SU-DHL-6 (cell line): Measurements from ENCODE around the gene VILL.

Experiments used
- EZH2phosphoT487 ChIP-seq: fragments of 200-600 bp; sonication (generic), shearing (Covaris generic); conservative IDR thresholded peaks from 2 replicates; pipeline ENCODE4 v1.6.1; 2018; ENCODE audit warnings: mild to moderate bottlenecking, antibody characterized with exemption, low read length, moderate library complexity, mixed read lengths
- TF ChIP-seq, protein P1 (sequence below): fragments of 200-600 bp; sonication (generic); IDR thresholded peaks from one replicate; pipeline ENCODE4 v1.5.1; 2017; ENCODE audit warnings: antibody characterized with exemption, mild to moderate bottlenecking, low read length, moderate library complexity; ENCODE audit not compliant: insufficient read depth, poor library complexity, severe bottlenecking

DNA sequence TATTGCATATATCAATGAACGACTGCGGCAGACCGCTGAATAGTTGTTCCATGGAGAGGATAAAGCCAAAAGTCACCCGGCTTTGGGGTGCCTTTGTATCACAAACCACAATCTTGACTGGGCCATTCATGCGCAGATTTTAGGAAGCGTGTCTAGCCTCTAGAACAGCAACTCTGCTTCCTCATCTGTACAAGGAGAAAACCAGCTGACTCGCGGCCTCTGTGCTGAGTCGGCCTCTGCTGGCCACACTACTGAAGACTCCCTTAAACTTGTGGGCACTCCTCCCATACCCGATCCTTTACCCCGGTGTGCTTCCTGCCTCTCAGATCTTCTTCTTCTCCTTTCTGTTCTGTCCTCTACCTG lies 49.3 kb downstream of the VILL start:
- no peak for TF ChIP-seq EZH2phosphoT487
- TF ChIP-seq, protein P1, sequence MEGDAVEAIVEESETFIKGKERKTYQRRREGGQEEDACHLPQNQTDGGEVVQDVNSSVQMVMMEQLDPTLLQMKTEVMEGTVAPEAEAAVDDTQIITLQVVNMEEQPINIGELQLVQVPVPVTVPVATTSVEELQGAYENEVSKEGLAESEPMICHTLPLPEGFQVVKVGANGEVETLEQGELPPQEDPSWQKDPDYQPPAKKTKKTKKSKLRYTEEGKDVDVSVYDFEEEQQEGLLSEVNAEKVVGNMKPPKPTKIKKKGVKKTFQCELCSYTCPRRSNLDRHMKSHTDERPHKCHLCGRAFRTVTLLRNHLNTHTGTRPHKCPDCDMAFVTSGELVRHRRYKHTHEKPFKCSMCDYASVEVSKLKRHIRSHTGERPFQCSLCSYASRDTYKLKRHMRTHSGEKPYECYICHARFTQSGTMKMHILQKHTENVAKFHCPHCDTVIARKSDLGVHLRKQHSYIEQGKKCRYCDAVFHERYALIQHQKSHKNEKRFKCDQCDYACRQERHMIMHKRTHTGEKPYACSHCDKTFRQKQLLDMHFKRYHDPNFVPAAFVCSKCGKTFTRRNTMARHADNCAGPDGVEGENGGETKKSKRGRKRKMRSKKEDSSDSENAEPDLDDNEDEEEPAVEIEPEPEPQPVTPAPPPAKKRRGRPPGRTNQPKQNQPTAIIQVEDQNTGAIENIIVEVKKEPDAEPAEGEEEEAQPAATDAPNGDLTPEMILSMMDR = no peak
